CD4-positive, alpha-beta T cell treated with Interleukin-17A for 1 hour (primary cell): Measurements from ENCODE around the gene UBE2J1.
"Not testable (repeated sequence)": the region's sequence is repeated elsewhere in the genome, so short reads cannot be mapped to it uniquely, and the experiment has no call there.

Experiments
- DNase-seq: peaks from one replicate; pipeline ENCODE4 v3.0.0-alpha.2; 2020

The UBE2J1 gene, protein sequence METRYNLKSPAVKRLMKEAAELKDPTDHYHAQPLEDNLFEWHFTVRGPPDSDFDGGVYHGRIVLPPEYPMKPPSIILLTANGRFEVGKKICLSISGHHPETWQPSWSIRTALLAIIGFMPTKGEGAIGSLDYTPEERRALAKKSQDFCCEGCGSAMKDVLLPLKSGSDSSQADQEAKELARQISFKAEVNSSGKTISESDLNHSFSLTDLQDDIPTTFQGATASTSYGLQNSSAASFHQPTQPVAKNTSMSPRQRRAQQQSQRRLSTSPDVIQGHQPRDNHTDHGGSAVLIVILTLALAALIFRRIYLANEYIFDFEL

GRCh38 chr6:89352278-89353117 is at the start of gene UBE2J1:
UBE2J1 (minus strand) TSS chr6:89352722; CDS start chr6:89352569, 153 bp downstream.
- DNase-seq = peak; percentile 81

GRCh38 chr6:89400912-89401399 is 48.4 kb upstream of the UBE2J1 start:
- no peak for DNase-seq

DNA sequence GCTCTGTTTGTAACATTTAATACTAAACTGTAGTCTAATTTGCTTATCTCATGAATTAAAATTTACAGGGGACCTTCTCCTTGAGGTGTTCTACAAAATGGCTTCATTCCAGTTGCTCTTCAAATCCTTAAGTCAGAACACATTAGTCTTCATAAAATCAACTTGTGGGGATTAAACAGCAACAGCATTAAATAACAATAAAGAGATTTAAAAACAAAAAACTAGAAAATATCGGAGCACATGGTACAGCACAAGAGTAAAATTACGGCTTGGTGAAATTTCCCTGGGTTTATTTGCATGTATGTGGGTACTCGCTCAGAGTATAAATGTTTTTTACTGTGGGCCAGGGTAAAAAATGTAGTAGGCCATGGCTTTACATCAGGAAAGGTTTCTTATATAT is 47.5 kb upstream of the UBE2J1 start:
- DNase-seq = no peak

DNA sequence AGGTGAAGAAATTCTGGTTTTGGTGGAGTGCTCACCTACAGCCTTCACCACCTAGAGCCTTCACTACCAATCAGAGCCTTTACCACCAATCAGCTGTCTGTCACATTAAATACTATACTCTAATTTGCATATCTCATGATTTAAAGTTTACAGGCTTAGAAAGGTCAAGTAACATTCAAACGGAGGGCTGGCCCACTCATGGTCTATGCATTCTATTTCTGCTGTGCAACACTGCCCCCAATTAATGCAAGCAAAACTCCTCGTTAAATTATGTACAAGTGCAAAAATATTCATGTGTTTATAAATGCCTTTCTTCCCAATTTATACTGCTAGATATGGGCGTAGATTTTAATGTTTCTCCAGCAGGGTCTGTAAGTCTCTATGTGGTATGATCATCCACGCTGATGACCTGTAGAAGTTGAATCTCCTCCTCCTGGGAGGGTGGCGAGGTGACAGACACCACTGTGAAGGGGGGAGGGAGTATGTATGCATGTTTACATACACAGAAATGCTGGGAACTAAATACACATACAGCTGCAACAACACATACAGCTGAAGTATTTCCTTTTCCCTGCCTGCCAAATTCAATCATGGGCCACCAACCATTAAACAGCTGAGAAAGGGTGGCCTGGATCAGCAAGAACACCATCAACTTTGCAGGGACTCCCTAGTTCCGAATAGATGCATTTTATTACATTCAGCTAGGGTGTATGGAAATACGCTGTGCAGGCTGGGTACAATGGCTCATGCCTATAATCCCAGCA is 46.4 kb upstream of the UBE2J1 start:
- DNase-seq = no peak

GRCh38 chr6:89397884-89398283 is 45.4 kb upstream of the UBE2J1 start:
- not testable (repeated sequence) for DNase-seq

GRCh38 chr6:89393659-89394058 is 41.1 kb upstream of the UBE2J1 start:
- no peak for DNase-seq

- no peak for DNase-seq
These were observed 40.3 kb upstream of the UBE2J1 start for GRCh38 chr6:89392823-89393222.

DNA sequence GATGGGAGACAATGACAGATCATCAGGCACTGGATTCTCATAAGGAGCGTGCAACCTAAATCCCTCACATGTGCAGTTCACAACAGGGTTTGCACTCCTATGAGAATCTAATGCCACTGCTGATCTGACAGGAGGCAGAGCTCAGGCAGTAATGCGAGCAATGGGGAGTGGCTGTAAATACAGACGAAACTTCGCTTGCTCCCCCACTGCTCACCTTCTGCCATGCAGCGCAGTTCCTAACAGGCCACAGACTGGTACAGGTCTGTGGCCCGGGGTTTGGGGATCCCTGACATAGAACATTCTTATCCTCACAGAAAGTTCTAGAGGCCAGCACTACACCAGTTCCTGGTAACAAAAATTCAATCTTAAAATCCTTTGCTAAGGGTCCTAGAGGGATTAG is 36.3 kb upstream of the UBE2J1 start:
- no peak for DNase-seq

DNA sequence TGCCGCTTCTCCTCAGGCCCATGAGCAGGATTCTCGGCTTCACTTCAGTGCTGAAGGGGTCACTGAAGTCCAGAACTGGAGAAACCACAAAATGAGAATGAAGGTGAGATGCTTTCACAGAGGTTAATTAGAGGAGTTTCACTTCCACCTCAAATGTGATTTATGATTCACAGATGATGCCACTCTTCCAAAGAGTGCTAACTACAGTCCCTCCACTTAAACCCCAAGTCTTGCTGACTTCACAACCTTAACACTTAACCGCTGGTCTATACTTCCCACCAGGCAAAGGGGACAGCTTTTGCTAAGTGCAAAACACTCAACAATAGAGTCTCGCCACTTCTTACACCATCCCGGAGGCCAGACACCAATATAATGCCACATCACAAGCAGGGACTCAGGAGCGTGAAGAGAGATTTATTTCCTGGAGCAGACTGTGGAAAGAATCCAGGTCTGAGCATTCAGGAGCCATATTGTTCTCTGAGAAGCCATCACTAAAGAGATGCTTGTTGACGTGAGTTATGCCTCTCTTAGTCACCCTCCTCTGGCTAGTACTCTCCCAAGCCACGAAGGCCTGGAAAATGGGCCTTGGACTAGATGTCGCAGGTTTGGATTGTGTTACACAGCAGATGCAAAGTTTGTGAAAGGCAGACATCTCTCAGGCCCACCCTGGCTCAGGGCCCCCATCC is 35.1 kb upstream of the UBE2J1 start:
- no peak for DNase-seq

GRCh38 chr6:89386917-89387491 is 34.5 kb upstream of the UBE2J1 start:
- no peak for DNase-seq

DNA sequence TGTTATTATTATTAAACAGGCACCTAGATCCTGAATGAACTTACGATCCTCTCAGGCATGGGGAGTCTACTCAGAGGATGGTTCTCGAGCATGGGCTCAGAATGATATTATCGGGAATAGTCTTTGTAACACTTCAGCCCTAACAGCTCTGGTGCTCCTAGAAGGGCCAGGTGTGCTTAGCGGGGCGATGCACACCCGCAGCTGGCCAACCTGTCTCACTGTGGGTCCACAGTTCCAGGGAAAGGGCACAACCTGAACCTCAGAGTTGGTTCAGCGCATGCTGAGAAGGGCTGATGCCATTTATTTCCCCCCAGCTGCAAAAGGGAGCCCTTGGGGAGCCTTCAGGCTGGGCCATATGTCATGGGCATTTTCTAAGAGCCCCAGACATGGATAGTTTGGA is 33.3 kb upstream of the UBE2J1 start:
- DNase-seq = no peak

DNA sequence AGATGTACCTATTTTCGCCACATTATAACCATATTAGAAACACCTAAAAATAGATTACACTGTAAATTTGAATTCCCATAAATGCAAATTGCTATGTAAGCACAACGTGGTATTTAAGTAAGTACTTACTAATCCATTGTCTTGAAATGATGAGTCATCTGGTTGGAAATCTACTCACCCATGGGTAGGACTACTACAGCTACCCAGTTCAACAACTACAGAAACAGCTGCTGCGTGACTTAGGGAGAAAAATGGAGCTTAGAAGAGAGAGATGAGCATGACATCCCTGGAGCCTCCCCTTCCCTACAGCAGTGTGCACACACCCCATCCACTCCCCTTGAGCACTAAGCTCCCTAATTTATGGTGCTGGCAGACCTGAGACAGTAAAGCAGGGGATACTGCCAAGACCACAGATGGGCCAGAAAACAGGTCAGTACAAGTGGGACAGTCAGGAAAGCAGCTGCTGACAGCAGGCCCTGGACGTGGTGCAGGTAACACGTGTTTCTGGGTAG is 32.7 kb upstream of the UBE2J1 start:
- no peak for DNase-seq

GRCh38 chr6:89381031-89381430 is 28.5 kb upstream of the UBE2J1 start:
- no peak for DNase-seq

- no peak for DNase-seq
These were observed 26.8 kb upstream of the UBE2J1 start for GRCh38 chr6:89379281-89379680.

DNA sequence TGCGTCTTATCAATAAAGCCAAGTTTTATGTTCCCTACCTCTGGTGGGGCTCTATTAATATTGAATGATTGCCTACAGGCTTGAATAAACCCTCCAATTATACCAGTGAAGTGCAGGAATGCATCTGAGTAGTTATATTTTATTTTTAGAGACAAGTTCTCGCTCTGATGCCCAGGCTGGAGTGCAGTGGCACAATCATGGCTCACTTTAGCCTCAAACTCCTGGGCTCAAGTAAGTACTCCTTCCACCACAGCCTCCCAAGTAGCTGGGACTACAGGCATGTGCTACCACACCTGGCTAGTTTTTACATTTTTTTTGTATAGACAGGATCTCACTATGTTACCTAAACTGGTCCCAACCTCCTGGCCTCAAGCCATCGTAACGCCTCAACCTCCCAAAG is 26.1 kb upstream of the UBE2J1 start:
- DNase-seq = no peak

DNA sequence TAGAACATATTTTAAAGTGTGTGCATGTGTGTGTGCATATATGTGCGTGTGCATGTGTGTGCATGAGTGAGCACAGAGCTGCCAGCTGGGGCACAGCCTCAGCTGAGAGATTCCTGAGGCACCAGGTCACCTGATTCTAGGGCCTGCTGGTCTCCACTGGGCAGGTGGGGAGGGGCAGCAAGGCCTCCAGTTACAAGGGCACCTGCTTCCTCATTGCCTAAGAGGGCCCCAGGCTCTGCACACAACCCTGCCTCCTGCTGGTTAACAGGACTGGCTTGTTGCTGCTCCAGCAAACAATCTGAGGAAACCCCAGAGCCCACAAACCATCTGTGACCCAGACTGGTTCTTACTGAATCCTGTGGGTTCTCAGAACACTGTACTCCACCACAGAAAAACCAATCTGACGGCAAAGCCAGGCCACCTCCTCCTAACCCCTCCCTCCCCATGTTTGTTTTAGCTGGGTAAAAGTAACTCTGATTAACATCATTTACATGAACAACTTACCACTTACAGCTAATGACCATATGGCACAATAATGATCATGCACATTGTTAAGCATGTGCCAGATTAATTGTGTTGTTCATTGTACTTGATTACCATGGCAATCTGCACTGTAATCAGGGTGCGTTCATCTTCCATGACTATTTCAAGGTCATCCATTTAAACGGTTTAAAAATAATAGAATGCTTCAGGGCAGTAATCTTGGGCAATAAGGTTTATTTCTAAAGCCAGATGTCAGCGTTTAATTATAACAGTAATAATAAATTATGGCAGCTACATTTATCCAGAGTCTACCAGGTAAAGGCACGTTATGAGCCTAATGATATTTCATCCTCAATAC is 23.1 kb upstream of the UBE2J1 start:
- DNase-seq = peak; percentile 78

DNA sequence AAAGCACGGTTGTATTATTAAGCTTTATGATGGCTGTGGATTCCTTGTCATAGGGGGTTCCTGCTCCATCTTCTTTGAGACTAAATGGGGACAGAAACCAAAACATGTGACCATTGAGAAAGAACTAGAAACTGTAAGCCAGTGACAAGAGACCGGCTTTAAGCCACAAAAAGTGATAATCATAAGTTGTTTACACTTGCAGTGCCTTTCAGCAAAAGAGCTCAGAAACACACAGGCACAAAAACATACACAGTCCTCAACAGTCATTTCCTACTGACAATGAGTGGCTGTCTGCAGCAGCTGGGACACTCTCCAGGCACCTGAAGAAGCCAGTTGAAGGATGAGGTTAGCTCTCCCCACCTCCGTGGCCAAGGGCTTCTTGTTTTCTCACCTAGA is 20.0 kb upstream of the UBE2J1 start:
- DNase-seq = no peak

GRCh38 chr6:89371849-89372505 is 19.5 kb upstream of the UBE2J1 start:
- peak; percentile 82 for DNase-seq

DNA sequence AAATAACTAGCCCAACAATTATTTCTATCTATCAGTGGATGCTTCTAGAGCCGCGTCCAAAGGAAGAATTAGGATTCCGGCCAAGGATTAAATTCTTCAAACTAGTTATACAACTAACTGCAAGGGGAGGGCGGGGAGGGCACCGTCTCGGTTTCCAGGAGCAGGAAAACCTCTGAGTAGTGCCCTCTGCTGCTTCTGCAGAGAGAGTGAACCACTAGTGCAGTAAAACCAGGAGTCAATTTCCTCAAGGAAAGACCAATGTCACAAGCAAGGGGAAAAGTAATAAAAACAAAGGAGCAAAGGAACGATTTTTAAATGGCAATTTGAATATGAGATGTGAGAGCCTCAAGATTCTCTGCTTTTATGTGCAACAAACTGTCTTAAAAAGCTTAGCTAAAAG is 16.5 kb upstream of the UBE2J1 start:
- DNase-seq = no peak

DNA sequence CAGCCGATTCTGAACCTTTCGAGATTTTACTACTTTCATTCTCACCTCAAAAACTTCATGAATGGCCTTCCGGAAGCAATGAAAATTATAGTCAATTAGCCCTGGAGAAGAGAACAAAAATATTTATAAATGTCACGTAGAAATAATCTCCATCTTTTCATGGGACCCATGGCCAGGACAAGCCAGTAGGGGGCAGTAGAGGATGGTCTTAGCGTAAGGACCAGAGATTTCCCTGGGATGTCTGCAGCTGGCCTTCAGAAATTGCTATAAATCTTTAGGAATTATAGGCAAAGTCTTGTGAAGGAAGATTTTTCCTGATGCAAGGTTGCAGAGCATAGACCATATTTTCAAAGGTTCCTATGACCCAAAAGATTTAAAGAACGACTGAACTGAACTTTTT is 15.6 kb upstream of the UBE2J1 start:
- DNase-seq = peak; percentile 67

DNA sequence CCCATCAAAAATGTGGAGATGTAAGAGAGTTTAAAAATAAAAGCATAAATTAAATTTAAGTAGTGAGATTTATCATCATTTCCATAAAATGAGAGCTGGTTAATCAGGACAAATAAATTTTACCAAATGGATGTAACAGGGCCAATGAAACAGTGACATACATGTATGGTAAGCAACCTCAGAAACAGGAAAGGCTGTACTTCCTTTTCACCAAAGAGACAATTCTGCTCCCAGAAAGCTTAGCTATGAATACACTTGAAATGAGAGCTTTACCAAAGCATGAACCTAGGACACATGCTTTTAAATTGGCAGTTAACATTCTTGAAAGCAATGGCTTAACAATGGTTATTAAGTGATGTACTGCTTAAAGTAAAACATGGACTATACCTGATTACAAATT is 12.1 kb upstream of the UBE2J1 start:
- no peak for DNase-seq
